Measurements from ENCODE around the gene NHSL1. TPM values are rescaled to one million over a fixed set of nuclear protein-coding genes. Genes with fewer than 3 reads are reported as not detected.

NHSL1 gene
- total and polyA plus RNA-seq, 7 experiments from 2014 or later = 0.05 to 1.2 (median 0.47) TPM; not detected in 1

GRCh38 chr6:138515657-138516248, 16.5 kb upstream of the NHSL1 start:
- no peaks in the 10 kb centered on the region for H3K36me3 ChIP-seq (ENCODE audit: control insufficient read depth in 2 of 3, insufficient read depth in 3 of 3, low read length in 3 of 3)
- H3K4me3 ChIP-seq (ENCODE audit: low read length) = no peak overlapping the region
- Mint-ChIP-seq H3K9me3 (peaks cover 0 to 4% (median 0%) of the 10 kb centered on the region in 11 donors), H3K36me3 (no peaks in the 10 kb centered on the region), H3K27ac (no peak overlapping the region), H3K4me3 (no peak overlapping the region), H3K4me1 (peaks cover 0 to 16% (median 0%) of the 10 kb centered on the region in 7 donors), H3K27me3 (peaks cover 4 to 15% (median 12%) of the 10 kb centered on the region in 5 donors)
- ATAC-seq (no peak), DNase-seq (no peak)
- intact Hi-C loops (cut with micrococcal nuclease) = loop anchor here in 1 of 2 donors (10.0 kb wide), 1 partner anchor 249 kb away; no protein-coding TSS in a partner anchor
- peaks cover 0 to 13% of the 10 kb centered on the region in 2 donors for H3K4me1 ChIP-seq (ENCODE audit: control insufficient read depth in 2 of 2, insufficient read depth in 2 of 2, low read length in 2 of 2)
- no peak overlapping the region for H3K27ac ChIP-seq (ENCODE audit: low read depth, low read length)
- no peaks in the 10 kb centered on the region for H3K27me3 ChIP-seq (ENCODE audit: control insufficient read depth in 2 of 2, insufficient read depth in 2 of 2, low read length in 2 of 2)
- H3K9me3 ChIP-seq (ENCODE audit: control insufficient read depth in 2 of 3, low read length in 3 of 3) = no peaks in the 10 kb centered on the region
- ChIA-PET POLR2A (no interaction called here), CTCF (interaction anchor here (1.0 to 5.1 kb wide), 3 partner anchors 87 to 400 kb away, joined by 3 to 40 read pairs (median 3); no protein-coding TSS in a partner anchor)

- no peak overlapping the region for H3K27ac Mint-ChIP-seq
- intact Hi-C loops (cut with micrococcal nuclease) = loop anchor here in 1 of 2 donors (10.0 kb wide), 1 partner anchor 250 kb away; no protein-coding TSS in a partner anchor
These were observed 15.7 kb upstream of the NHSL1 start for GRCh38 chr6:138514860-138515540.

GRCh38 chr6:138512609-138513008, 13.3 kb upstream of the NHSL1 start:
- no peaks in the 10 kb centered on the region for H3K36me3 Mint-ChIP-seq
- no peak for ATAC-seq
- Histone ChIP-seq H3K9me3 (ENCODE audit: control insufficient read depth in 2 of 3, low read length in 3 of 3) (no peaks in the 10 kb centered on the region), H3K27ac (ENCODE audit: low read depth, low read length) (no peak overlapping the region), H3K27me3 (ENCODE audit: control insufficient read depth in 2 of 2, insufficient read depth in 2 of 2, low read length in 2 of 2) (no peaks in the 10 kb centered on the region), H3K36me3 (ENCODE audit: control insufficient read depth in 2 of 3, insufficient read depth in 3 of 3, low read length in 3 of 3) (no peaks in the 10 kb centered on the region), H3K4me3 (ENCODE audit: low read length) (no peak overlapping the region), H3K4me1 (ENCODE audit: control insufficient read depth in 2 of 2, insufficient read depth in 2 of 2, low read length in 2 of 2) (peaks cover 0 to 13% of the 10 kb centered on the region in 2 donors)
- H3K9me3 Mint-ChIP-seq = peaks cover 0 to 1% (median 0%) of the 10 kb centered on the region in 11 donors
- H3K4me1 Mint-ChIP-seq = peaks cover 0 to 16% (median 5%) of the 10 kb centered on the region in 7 donors
- no peak for DNase-seq
- peaks cover 1 to 20% (median 6%) of the 10 kb centered on the region in 5 donors for H3K27me3 Mint-ChIP-seq
- ChIA-PET POLR2A (no interaction called here), CTCF (interaction anchor here (0.8 to 6.7 kb wide), 2 partner anchors 57 to 84 kb away, joined by 3 to 120 read pairs; no protein-coding TSS in a partner anchor)
- no peak overlapping the region for H3K27ac Mint-ChIP-seq
- no peak overlapping the region for H3K4me3 Mint-ChIP-seq
- intact Hi-C loops (cut with micrococcal nuclease) = loop anchor here in 1 of 2 donors (10.0 kb wide), 1 partner anchor 252 kb away; no protein-coding TSS in a partner anchor

More at GRCh38 chr6:138514860-138515540, 15.7 kb upstream of the NHSL1 start:
- ATAC-seq = peak; percentile 91
- Mint-ChIP-seq H3K27me3 (peaks cover 4 to 13% (median 8%) of the 10 kb centered on the region in 5 donors), H3K9me3 (peaks cover 0 to 4% (median 0%) of the 10 kb centered on the region in 11 donors), H3K4me3 (no peak overlapping the region), H3K36me3 (no peaks in the 10 kb centered on the region), H3K4me1 (peaks cover 0 to 16% (median 0%) of the 10 kb centered on the region in 7 donors)
- no peaks in the 10 kb centered on the region for H3K36me3 ChIP-seq (ENCODE audit: control insufficient read depth in 2 of 3, insufficient read depth in 3 of 3, low read length in 3 of 3)
- peak in 1 of 9 donors; percentile 5 for DNase-seq
- H3K27ac ChIP-seq (ENCODE audit: low read depth, low read length) = no peak overlapping the region
- H3K27me3 ChIP-seq (ENCODE audit: control insufficient read depth in 2 of 2, insufficient read depth in 2 of 2, low read length in 2 of 2) = no peaks in the 10 kb centered on the region
- no peaks in the 10 kb centered on the region for H3K9me3 ChIP-seq (ENCODE audit: control insufficient read depth in 2 of 3, low read length in 3 of 3)
- ChIA-PET CTCF (interaction anchor here (1.1 to 5.1 kb wide), 2 partner anchors 87 to 398 kb away, joined by 3 to 40 read pairs; no protein-coding TSS in a partner anchor), POLR2A (no interaction called here)
- H3K4me1 ChIP-seq (ENCODE audit: control insufficient read depth in 2 of 2, insufficient read depth in 2 of 2, low read length in 2 of 2) = peaks cover 0 to 13% of the 10 kb centered on the region in 2 donors
- H3K4me3 ChIP-seq (ENCODE audit: low read length) = no peak overlapping the region

- intact Hi-C loops (cut with micrococcal nuclease) = loop anchor here in 1 of 2 donors (10.0 kb wide), 1 partner anchor 255 kb away; no protein-coding TSS in a partner anchor
- no peaks in the 10 kb centered on the region for H3K36me3 Mint-ChIP-seq
- no peak overlapping the region for H3K27ac Mint-ChIP-seq
These were observed 10.8 kb upstream of the NHSL1 start for GRCh38 chr6:138510093-138510492.

GRCh38 chr6:138509371-138509770, 10.1 kb upstream of the NHSL1 start:
- intact Hi-C loops (cut with micrococcal nuclease) = loop anchor here (1.0 to 10.0 kb wide), 10 partner anchors 54 to 507 kb away; partner anchors contain the start of gene HEBP2 (in 1 of the 2)
- ATAC-seq = peak; percentile 52

More at GRCh38 chr6:138510093-138510492, 10.8 kb upstream of the NHSL1 start:
- Mint-ChIP-seq H3K9me3 (no peaks in the 10 kb centered on the region), H3K4me1 (peaks cover 0 to 11% (median 5%) of the 10 kb centered on the region in 7 donors), H3K4me3 (no peak overlapping the region), H3K27me3 (peaks cover 0 to 23% (median 5%) of the 10 kb centered on the region in 5 donors)
- Histone ChIP-seq H3K4me3 (ENCODE audit: low read length) (no peak overlapping the region), H3K27ac (ENCODE audit: low read depth, low read length) (no peak overlapping the region), H3K36me3 (ENCODE audit: control insufficient read depth in 2 of 3, insufficient read depth in 3 of 3, low read length in 3 of 3) (no peaks in the 10 kb centered on the region), H3K9me3 (ENCODE audit: control insufficient read depth in 2 of 3, low read length in 3 of 3) (no peaks in the 10 kb centered on the region), H3K27me3 (ENCODE audit: control insufficient read depth in 2 of 2, insufficient read depth in 2 of 2, low read length in 2 of 2) (no peaks in the 10 kb centered on the region), H3K4me1 (ENCODE audit: control insufficient read depth in 2 of 2, insufficient read depth in 2 of 2, low read length in 2 of 2) (peaks cover 0 to 7% of the 10 kb centered on the region in 2 donors)
- ChIA-PET CTCF (interaction anchor here (0.7 to 6.7 kb wide), 10 partner anchors 8 to 806 kb away, joined by 3 to 120 read pairs (median 5); no protein-coding TSS in a partner anchor), POLR2A (interaction anchor here (1.2 to 1.3 kb wide), 2 partner anchors 87 to 105 kb away, joined by 3 read pairs; no protein-coding TSS in a partner anchor)
- ATAC-seq = no peak
- DNase-seq = no peak

GRCh38 chr6:138508676-138508988, 9.3 kb upstream of the NHSL1 start:
- H3K27me3 Mint-ChIP-seq = peaks cover 0 to 23% (median 4%) of the 10 kb centered on the region in 5 donors
- no peak overlapping the region for H3K4me3 ChIP-seq (ENCODE audit: low read length)
- H3K27ac Mint-ChIP-seq = no peak overlapping the region
- H3K9me3 ChIP-seq (ENCODE audit: control insufficient read depth in 2 of 3, low read length in 3 of 3) = no peaks in the 10 kb centered on the region
- no peaks in the 10 kb centered on the region for H3K9me3 Mint-ChIP-seq
- H3K4me3 Mint-ChIP-seq = no peak overlapping the region
- no peaks in the 10 kb centered on the region for H3K4me1 ChIP-seq (ENCODE audit: control insufficient read depth in 2 of 2, insufficient read depth in 2 of 2, low read length in 2 of 2)
- ATAC-seq (no peak), DNase-seq (no peak)
- no peaks in the 10 kb centered on the region for H3K36me3 Mint-ChIP-seq
- H3K36me3 ChIP-seq (ENCODE audit: control insufficient read depth in 2 of 3, insufficient read depth in 3 of 3, low read length in 3 of 3) = no peaks in the 10 kb centered on the region
- no peaks in the 10 kb centered on the region for H3K27me3 ChIP-seq (ENCODE audit: control insufficient read depth in 2 of 2, insufficient read depth in 2 of 2, low read length in 2 of 2)
- peaks cover 0 to 6% (median 0%) of the 10 kb centered on the region in 7 donors for H3K4me1 Mint-ChIP-seq
- no peak overlapping the region for H3K27ac ChIP-seq (ENCODE audit: low read depth, low read length)
- ChIA-PET CTCF (interaction anchor here (0.6 to 6.7 kb wide), 18 partner anchors 10 to 773 kb away, joined by 3 to 120 read pairs (median 4); no protein-coding TSS in a partner anchor), POLR2A (interaction anchor here (1.2 to 2.7 kb wide), 5 partner anchors 53 to 103 kb away, joined by 3 to 16 read pairs (median 3); no protein-coding TSS in a partner anchor)
- intact Hi-C loops (cut with micrococcal nuclease) = loop anchor here (2.0 to 10.0 kb wide), 5 partner anchors 136 to 506 kb away; no protein-coding TSS in a partner anchor

More at GRCh38 chr6:138509371-138509770, 10.1 kb upstream of the NHSL1 start:
- no peak overlapping the region for H3K4me3 ChIP-seq (ENCODE audit: low read length)
- H3K27me3 Mint-ChIP-seq = peaks cover 0 to 23% (median 4%) of the 10 kb centered on the region in 5 donors
- H3K27me3 ChIP-seq (ENCODE audit: control insufficient read depth in 2 of 2, insufficient read depth in 2 of 2, low read length in 2 of 2) = no peaks in the 10 kb centered on the region
- H3K9me3 ChIP-seq (ENCODE audit: control insufficient read depth in 2 of 3, low read length in 3 of 3) = no peaks in the 10 kb centered on the region
- no peak overlapping the region for H3K4me3 Mint-ChIP-seq
- peak overlapping the region in 1 of 9 donors; percentile 6 for H3K27ac Mint-ChIP-seq
- peak in 8 of 9 donors; percentile 5 to 52 (median 31) for DNase-seq
- peaks cover 0 to 5% (median 0%) of the 10 kb centered on the region in 7 donors for H3K4me1 Mint-ChIP-seq
- POLR2A ChIA-PET = interaction anchor here (1.2 to 2.7 kb wide), 4 partner anchors 54 to 104 kb away, joined by 3 to 16 read pairs (median 4); no protein-coding TSS in a partner anchor
- H3K36me3 Mint-ChIP-seq = no peaks in the 10 kb centered on the region
- CTCF ChIA-PET = interaction anchor here (0.6 to 6.7 kb wide), 18 partner anchors 9 to 805 kb away, joined by 3 to 120 read pairs (median 4); no protein-coding TSS in a partner anchor
- H3K4me1 ChIP-seq (ENCODE audit: control insufficient read depth in 2 of 2, insufficient read depth in 2 of 2, low read length in 2 of 2) = peaks cover 0 to under 1% of the 10 kb centered on the region in 2 donors
- no peaks in the 10 kb centered on the region for H3K9me3 Mint-ChIP-seq
- H3K27ac ChIP-seq (ENCODE audit: low read depth, low read length) = no peak overlapping the region
- no peaks in the 10 kb centered on the region for H3K36me3 ChIP-seq (ENCODE audit: control insufficient read depth in 2 of 3, insufficient read depth in 3 of 3, low read length in 3 of 3)
